IPS-18c (cell line): ENCODE measurements around the gene ACAP1.
"Not testable (repeated sequence)": the region's sequence is repeated elsewhere in the genome, so short reads cannot be mapped to it uniquely, and the experiment has no call there.

Experiments used
- H3K4me3 ChIP-seq: 2 replicates; pipeline ENCODE4 v1.7.0; 2013; ENCODE audit warnings: low read depth, mild to moderate bottlenecking, low read length, moderate library complexity; ENCODE audit not compliant: insufficient read depth
- H3K9me3 ChIP-seq: one replicate; pipeline ENCODE4 v1.6.1; 2013; ENCODE audit warnings: mild to moderate bottlenecking, low read length, moderate library complexity; ENCODE audit not compliant: control insufficient read depth, insufficient read depth

ACAP1 gene

DNA sequence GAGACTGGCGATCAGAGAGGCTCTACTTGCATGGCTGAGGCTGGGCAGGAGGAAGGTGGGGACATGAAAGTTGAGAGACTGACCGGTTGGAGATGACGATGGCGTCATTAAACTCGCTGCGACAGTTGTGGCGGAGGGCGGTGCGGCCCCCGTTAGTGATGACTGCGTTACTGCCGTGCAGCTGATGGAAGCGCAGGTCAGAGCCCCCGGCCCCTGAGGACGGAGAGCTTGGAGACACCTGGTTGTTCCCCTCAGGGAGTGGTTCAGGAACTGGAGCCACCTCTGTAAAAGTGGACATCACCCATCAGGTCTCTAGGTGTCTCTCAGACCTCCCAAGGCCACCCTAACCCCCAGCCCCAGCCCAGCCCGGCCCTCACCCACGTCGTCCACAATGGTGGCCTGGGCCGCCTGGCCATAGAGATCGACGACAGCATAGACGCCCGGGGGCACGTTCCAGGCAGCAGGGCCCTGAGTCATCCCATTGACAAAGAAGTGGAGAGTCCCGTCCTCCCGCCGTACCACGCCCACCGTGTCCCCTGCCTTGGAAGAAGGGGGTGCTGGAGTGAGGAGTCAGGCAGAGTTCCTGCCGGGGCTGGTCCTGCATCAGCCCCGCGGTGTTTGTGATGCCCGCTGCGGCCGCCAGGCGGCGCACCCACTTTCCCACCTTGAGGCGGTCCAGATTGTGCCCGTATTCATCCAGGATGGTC is 12.4 kb upstream of the ACAP1 start:
- Histone ChIP-seq H3K9me3 (no peaks in the 10 kb centered on the region), H3K4me3 (no peak overlapping the region)

DNA sequence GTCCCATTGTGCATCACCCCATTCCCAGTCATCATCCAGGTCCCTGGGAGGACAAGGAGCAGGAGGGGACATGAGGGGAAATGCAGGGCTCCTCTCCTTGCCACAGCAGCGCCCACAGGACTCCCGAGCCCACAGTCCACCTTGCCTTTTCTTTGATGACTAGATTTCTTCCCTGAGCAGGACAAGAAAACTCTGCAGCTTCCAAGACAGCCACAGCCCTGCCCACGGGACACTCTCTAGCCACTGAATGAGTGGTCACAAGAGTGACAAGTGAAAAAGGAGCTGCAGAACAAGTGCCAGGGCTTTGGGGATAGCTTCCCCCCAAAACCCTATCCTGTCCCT is 11.9 kb upstream of the ACAP1 start:
- Histone ChIP-seq H3K4me3 (no peak overlapping the region), H3K9me3 (no peaks in the 10 kb centered on the region)

- Histone ChIP-seq H3K4me3 (no peak overlapping the region), H3K9me3 (no peaks in the 10 kb centered on the region)
Measured at GRCh38 chr17:7325031-7325528, 11.2 kb upstream of the ACAP1 start.

DNA sequence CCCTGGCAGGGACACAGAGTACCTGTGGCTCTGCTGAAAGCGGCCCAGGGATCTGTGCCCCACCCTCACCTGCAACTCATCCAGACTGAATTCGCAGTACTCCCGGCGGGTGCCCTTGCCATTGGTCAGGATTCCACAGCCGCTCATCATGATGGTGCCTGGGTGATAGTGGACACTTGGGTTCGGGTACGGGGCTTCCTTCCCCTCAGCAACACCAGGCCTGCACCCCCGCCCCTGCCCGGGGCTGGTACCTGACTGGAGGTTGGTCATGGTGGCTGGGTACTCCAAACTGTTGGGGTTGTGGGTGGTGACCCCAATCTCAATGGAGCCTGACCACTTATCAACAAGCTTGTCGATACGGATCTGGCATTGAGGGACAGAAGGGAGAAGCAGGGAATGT is 10.1 kb upstream of the ACAP1 start:
- Histone ChIP-seq H3K9me3 (no peaks in the 10 kb centered on the region), H3K4me3 (no peak overlapping the region)

GRCh38 chr17:7327056-7327455 is 9.3 kb upstream of the ACAP1 start:
- Histone ChIP-seq H3K4me3 (no peak overlapping the region), H3K9me3 (no peaks in the 10 kb centered on the region)

GRCh38 chr17:7327501-7327900 is 8.8 kb upstream of the ACAP1 start:
- no peaks in the 10 kb centered on the region for H3K9me3 ChIP-seq
- H3K4me3 ChIP-seq = no peak overlapping the region

DNA sequence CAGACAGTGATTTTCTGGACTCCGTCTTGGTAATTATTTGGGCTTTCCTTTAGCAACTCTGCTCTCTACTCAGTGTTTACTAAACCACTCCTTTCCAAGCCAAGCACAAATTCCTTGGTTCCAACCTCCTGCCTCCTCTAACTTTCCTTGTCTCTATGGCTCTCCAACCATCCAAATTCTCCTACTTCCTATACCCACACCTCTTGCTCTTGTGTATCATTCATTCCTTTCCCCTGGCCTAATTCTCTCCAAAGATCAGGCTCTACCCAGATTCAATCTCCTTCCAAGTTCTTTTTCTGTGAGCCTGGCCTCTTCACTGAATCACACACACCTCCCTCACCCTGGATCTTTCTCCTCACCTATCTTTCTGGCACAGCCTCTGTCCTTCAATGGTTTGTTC is 8.3 kb upstream of the ACAP1 start:
- peak overlapping the region; percentile 60; the same call in 1 of the 2 replicates for H3K4me3 ChIP-seq
- H3K9me3 ChIP-seq = no peaks in the 10 kb centered on the region

GRCh38 chr17:7328840-7329373 is 7.4 kb upstream of the ACAP1 start, which contains the start of gene NEURL4:
Gene NEURL4, minus strand, starts transcription at chr17:7329335. Its CDS starts 23 bp downstream, at chr17:7329312.
- Histone ChIP-seq H3K9me3 (no peaks in the 10 kb centered on the region), H3K4me3 (peak within 1 kb of the TSS; percentile 60)

DNA sequence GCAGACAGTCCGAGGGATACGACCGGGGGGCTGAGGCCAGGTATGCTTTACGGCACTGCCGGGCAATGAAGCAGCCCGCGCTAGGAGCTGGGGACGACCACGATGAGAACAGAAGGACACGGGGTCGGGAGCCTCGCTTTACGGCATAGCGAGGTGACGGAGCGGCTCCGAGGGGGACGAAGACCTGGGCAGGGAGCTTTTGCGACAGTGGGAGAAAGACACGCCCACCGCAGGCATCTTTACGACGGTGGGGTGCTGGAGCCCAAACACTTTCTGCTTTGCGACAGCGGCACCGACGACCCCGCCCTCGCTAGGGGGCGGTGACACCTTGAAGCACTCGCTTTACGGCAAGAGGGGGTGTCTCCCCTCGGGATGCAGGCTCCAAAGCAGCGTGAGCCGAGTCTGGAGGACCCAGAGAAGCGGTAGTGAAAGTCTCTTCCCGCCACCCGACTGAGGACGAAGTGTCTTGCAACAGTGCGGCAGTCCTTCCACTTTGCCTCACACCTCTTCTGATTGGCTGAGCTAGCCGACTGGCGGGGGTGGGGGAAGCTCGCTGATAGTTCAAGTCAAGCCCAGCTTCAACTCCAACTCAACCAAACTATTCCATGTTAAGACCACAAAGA is 6.8 kb upstream of the ACAP1 start:
- Histone ChIP-seq H3K4me3 (peak overlapping the region; percentile 60), H3K9me3 (no peaks in the 10 kb centered on the region)

DNA sequence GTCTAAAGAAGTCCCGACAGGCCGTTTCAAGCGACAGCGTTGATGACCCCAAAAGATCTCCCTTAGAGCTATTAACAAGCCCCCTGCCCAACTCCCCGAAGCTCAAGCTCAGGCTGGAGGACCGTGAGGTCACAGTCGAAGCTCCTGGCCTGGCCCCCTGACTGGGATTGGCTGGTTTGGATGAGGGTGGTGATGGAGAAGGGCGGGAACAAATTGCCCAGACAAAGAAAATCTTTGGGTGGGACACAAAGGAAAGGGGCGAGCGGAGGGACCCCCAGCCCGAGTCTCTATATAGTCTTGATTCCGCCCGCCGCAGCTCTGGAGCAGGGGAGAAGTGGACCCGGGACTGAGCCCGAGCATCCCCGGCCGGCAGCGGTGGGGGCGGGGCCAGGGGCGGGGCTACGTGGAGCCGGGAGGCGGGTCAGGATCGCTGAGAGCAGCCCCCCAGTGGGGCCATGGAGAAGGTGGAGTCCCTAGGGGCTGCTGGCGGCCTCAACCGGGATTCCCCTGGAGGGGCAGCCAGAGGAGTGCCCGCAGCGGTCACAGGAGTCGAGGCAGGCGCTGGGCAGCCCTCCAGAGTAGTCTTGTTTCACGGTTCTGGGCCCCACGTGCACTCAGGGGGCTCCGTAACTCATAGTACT is 6.2 kb upstream of the ACAP1 start:
- Histone ChIP-seq H3K4me3 (peak overlapping the region; percentile 60), H3K9me3 (no peaks in the 10 kb centered on the region)

DNA sequence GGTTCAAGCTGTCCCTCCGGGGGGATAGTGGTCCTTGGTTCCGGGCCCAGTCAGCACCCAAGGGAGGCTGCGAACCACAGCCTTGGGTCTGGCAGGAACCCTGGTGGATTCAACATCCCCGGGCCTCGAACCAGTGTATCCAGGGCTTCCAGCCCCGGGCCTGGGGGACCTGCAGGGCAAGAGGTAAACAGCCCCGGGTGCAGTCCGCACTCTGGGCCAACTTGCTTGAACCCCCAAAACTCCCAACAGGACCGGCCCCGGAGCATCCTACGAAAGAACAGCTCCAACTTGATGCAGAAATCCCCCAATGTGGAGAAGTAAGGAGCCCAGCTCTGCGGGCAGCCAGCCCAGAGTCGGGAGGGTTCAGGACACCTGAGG is 5.7 kb upstream of the ACAP1 start:
- no peaks in the 10 kb centered on the region for H3K9me3 ChIP-seq
- H3K4me3 ChIP-seq = peak overlapping the region; percentile 60

GRCh38 chr17:7332111-7332510 is 4.2 kb upstream of the ACAP1 start:
- no peak overlapping the region for H3K4me3 ChIP-seq
- no peaks in the 10 kb centered on the region for H3K9me3 ChIP-seq

- H3K9me3 ChIP-seq, H3K4me3 ChIP-seq: not testable (repeated sequence)
Measured at GRCh38 chr17:7332600-7333069, 3.7 kb upstream of the ACAP1 start.

GRCh38 chr17:7334938-7335538 is 1.3 kb upstream of the ACAP1 start:
- Histone ChIP-seq H3K9me3 (no peaks in the 10 kb centered on the region), H3K4me3 (no peak overlapping the region)

DNA sequence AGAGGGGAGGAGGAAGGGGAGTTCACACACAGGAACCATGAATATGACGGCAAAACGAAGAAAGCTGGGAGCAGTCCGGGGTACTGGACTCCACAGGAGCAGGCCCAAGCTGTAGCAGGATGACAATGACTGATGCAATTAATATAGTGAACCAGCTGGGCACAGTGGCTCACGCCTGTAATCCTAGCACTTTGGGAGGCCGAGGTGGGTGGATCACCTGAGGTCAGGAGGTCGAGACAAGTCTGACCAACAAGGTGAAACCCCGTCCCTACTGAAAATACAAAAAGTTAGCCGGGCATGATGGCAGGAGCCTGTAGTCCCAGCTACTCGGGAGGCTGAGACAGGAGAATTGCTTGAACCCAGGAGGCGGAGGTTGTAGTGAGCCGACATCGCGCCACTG is 564 bp upstream of the ACAP1 start:
- H3K4me3 ChIP-seq, H3K9me3 ChIP-seq: not testable (repeated sequence)

GRCh38 chr17:7337600-7337999 is 1.3 kb downstream of the ACAP1 start:
- not testable (repeated sequence) for H3K4me3 ChIP-seq, H3K9me3 ChIP-seq

DNA sequence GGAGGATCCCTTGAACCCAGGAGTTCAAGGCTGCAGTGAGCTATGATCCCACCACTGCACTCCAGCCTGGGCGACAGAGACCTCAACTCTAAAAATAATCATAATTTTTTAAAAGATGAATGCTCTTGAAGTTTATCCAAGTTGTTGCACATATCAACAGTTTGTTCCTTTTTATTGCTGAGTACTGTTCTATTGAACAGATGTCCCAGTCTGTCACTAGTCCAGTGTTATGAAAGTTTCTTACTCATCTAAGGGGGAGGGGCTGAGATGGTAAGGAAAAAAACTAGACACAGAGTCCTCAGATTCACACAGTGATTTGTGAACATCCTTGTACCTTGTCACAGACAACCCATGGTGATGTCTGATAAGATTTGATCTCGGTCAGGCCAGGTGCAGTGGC is 3.9 kb downstream of the ACAP1 start:
- Histone ChIP-seq H3K4me3 (no peak overlapping the region), H3K9me3 (no peaks in the 10 kb centered on the region)

DNA sequence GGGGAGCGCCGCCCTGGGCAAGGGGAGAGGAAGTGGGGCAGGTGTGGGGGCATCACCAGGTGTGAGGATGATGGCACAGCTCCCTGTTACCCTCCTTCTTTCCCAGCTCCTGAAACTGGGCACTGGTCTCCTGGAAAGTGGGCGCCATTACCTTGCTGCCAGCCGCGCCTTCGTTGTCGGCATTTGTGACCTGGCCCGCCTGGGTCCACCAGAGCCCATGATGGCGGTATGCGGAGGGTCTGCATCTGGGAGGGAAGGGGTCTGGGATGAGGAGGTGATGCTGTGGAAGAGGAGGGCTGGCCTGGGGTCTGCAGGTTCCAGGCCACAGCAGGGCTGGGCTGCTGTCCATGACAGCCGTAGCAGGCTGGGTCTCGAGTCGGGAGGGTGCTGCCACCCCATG is 5.5 kb downstream of the ACAP1 start:
- H3K4me3 ChIP-seq = no peak overlapping the region
- no peaks in the 10 kb centered on the region for H3K9me3 ChIP-seq
